GM12878 (cell line): ENCODE data around the gene DCAF15.
"Not testable (repeated sequence)": the region's sequence is repeated elsewhere in the genome, so short reads cannot be mapped to it uniquely, and the experiment has no call there.

Source experiments
- CBX3 ChIP-seq: fragments of 200-600 bp; sonication (generic); IDR thresholded peaks from 2 replicates; pipeline ENCODE4 v1.6.1; 2016; ENCODE audit warnings: low read depth, borderline replicate concordance
- FOS ChIP-seq: IDR thresholded peaks from 3 replicates; pipeline ENCODE4 v1.6.1; 2011; ENCODE audit warnings: borderline replicate concordance; ENCODE audit not compliant: insufficient read length; ENCODE audit errors: extremely low read depth
- HDAC6 ChIP-seq: fragments of 200-600 bp; sonication (generic); IDR thresholded peaks from one replicate; pipeline ENCODE4 v1.8.0; 2017; ENCODE audit warnings: antibody characterized with exemption; ENCODE audit not compliant: unreplicated experiment
- POLR2A ChIP-seq: IDR thresholded peaks from 2 replicates; pipeline ENCODE4 v1.6.1; 2011; ENCODE audit warnings: low read depth, mild to moderate bottlenecking, low read length
- SMC3 ChIP-seq: IDR thresholded peaks from 2 replicates; pipeline ENCODE4 v1.6.1; 2011; ENCODE audit warnings: low read length, improper control_type of control experiment, borderline replicate concordance
- SPI1 ChIP-seq: IDR thresholded peaks from 2 replicates; pipeline ENCODE4 v1.6.1; 2011; ENCODE audit warnings: low read depth, mild to moderate bottlenecking, low read length, moderate library complexity, borderline replicate concordance; ENCODE audit not compliant: insufficient read depth
- SREBF2 ChIP-seq: IDR thresholded peaks from 2 replicates; pipeline ENCODE4 v1.6.1; 2012; ENCODE audit warnings: mild to moderate bottlenecking, low read length
- WRNIP1 ChIP-seq: IDR thresholded peaks from 2 replicates; pipeline ENCODE4 v1.6.1; 2011; ENCODE audit warnings: low read depth, low read length, improper control_type of control experiment, borderline replicate concordance
- ZBED1 ChIP-seq: IDR thresholded peaks from 2 replicates; pipeline ENCODE4 v1.6.1; 2016; ENCODE audit warnings: borderline replicate concordance
- ZNF384 ChIP-seq: IDR thresholded peaks from 2 replicates; pipeline ENCODE4 v1.6.1; 2012; ENCODE audit warnings: low read depth, mild to moderate bottlenecking, low read length, improper control_type of control experiment, borderline replicate concordance
- TF ChIP-seq, protein P1 (sequence below), 3 experiments: IDR thresholded peaks in 2 of 3; conservative IDR thresholded peaks in 1 of 3; 2 replicates each; pipeline ENCODE4 v1.5.1; 2011; ENCODE audit warnings: low read depth in 3 of 3, low read length in 3 of 3, mild to moderate bottlenecking in 3 of 3, control low read depth in 2 of 3, moderate library complexity in 2 of 3, inconsistent platforms in 1 of 3, mixed read lengths in 1 of 3; ENCODE audit not compliant: control insufficient read depth in 2 of 3, insufficient read depth in 1 of 3; ENCODE audit errors: extremely low read depth in 1 of 3
- TF ChIP-seq, protein P2 (sequence below): fragments of 450-650 bp; IDR thresholded peaks from 2 replicates; pipeline ENCODE4 v1.6.1; 2016; ENCODE audit warnings: mild to moderate bottlenecking, moderate library complexity, borderline replicate concordance

- TF ChIP-seq FOS, SMC3, POLR2A, HDAC6, ZBED1, SPI1, CBX3, ZNF384, SREBF2, WRNIP1: not testable (repeated sequence)
- TF ChIP-seq, protein P1, sequence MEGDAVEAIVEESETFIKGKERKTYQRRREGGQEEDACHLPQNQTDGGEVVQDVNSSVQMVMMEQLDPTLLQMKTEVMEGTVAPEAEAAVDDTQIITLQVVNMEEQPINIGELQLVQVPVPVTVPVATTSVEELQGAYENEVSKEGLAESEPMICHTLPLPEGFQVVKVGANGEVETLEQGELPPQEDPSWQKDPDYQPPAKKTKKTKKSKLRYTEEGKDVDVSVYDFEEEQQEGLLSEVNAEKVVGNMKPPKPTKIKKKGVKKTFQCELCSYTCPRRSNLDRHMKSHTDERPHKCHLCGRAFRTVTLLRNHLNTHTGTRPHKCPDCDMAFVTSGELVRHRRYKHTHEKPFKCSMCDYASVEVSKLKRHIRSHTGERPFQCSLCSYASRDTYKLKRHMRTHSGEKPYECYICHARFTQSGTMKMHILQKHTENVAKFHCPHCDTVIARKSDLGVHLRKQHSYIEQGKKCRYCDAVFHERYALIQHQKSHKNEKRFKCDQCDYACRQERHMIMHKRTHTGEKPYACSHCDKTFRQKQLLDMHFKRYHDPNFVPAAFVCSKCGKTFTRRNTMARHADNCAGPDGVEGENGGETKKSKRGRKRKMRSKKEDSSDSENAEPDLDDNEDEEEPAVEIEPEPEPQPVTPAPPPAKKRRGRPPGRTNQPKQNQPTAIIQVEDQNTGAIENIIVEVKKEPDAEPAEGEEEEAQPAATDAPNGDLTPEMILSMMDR (IDR thresholded peaks at IDR 0.05 in 2 of 3, conservative IDR thresholded peaks at IDR 0.05 in 1 of 3; ENCODE audit: control insufficient read depth in 2 of 3, extremely low read depth in 1 of 3, insufficient read depth in 1 of 3, low read depth in 3 of 3, low read length in 3 of 3): not testable (repeated sequence)
- TF ChIP-seq, protein P2, sequence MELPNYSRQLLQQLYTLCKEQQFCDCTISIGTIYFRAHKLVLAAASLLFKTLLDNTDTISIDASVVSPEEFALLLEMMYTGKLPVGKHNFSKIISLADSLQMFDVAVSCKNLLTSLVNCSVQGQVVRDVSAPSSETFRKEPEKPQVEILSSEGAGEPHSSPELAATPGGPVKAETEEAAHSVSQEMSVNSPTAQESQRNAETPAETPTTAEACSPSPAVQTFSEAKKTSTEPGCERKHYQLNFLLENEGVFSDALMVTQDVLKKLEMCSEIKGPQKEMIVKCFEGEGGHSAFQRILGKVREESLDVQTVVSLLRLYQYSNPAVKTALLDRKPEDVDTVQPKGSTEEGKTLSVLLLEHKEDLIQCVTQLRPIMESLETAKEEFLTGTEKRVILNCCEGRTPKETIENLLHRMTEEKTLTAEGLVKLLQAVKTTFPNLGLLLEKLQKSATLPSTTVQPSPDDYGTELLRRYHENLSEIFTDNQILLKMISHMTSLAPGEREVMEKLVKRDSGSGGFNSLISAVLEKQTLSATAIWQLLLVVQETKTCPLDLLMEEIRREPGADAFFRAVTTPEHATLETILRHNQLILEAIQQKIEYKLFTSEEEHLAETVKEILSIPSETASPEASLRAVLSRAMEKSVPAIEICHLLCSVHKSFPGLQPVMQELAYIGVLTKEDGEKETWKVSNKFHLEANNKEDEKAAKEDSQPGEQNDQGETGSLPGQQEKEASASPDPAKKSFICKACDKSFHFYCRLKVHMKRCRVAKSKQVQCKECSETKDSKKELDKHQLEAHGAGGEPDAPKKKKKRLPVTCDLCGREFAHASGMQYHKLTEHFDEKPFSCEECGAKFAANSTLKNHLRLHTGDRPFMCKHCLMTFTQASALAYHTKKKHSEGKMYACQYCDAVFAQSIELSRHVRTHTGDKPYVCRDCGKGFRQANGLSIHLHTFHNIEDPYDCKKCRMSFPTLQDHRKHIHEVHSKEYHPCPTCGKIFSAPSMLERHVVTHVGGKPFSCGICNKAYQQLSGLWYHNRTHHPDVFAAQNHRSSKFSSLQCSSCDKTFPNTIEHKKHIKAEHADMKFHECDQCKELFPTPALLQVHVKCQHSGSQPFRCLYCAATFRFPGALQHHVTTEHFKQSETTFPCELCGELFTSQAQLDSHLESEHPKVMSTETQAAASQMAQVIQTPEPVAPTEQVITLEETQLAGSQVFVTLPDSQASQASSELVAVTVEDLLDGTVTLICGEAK: not testable (repeated sequence)
These were observed 14.9 kb downstream of the DCAF15 start for GRCh38 chr19:13967206-13967605.
